Activated gamma-delta T cell treated with anti-CD3 and anti-CD28 coated beads, Interleukin-2, amount 50 U/mL, for 16 hours (primary cell): ENCODE results near the gene TTC28.
"Not testable (repeated sequence)": the region's sequence is repeated elsewhere in the genome, so short reads cannot be mapped to it uniquely, and the experiment has no call there.

Experiments used
- DNase-seq: peaks from one replicate; pipeline ENCODE4 v3.0.0-alpha.2; 2020; ENCODE audit warnings: low read depth

TTC28 gene

DNA sequence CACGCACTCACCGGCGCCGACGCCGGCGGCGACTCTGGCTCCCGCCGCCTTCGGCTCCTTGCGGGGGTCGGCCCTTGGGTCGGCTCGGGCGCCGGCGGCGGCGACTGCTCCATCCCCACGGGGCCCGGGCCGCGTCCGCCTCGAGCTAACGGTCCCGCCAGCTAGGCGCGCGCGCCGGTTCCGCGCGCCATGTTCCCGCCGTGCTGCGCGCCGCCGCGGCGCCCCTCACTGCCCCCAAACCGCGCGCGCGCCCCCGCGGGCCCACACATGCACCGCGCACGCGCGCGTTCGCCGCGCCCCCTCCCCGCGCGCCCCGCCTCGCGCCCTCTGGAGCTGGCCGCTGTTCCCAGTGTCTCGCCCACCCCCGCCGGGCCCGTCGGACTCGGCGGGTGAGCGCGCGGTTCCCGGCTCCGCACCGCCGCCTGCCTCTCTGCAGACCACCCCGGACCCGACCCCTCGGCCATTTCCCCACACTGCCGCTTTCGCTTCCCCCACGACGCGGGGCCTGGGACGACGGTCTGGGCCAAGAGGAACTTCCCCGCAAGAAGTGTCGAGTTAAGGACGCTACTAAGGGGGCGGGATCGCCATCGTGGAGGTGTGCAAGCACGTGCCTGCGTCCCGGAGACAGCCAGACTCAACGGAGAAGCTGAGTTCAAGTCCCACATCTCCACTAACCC is at the start of gene TTC28:
TTC28 (minus strand) TSS at position 230 of the 677 bp plus-strand sequence; CDS start at position 113, 117 bp downstream.
- DNase-seq = not testable (repeated sequence)

DNA sequence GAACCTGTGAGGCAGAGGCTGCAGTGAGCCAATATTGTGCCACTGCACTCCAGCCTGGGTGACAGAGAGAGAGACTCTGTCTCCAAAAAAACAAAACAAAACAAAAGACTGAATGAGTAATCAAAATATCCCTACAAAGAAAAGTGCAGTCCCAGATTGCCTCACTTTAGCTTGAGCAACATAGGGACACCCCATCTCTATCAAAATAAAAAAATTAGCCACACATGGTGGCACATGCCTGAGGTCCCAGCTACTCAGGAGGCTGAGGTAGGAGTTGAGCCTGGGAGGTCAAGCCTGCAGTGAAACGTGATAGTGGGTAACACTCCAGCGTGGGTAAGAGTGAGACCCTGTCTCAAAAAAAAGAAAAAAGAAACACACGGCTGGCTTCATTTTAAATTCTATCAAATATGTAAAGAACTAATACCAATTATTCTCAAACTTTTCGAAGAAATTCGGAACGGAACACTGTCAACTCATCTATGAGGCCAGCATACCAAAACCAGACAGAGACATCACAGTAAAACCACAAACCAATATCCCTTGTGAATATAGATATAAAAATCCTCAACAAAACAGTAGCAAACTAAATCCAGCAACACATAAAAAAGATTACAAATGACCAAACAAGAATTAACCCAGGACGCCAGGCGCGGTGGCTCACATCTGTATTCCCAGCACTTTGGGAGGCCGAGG is 49.1 kb upstream of the TTC28 start:
- DNase-seq = no peak

DNA sequence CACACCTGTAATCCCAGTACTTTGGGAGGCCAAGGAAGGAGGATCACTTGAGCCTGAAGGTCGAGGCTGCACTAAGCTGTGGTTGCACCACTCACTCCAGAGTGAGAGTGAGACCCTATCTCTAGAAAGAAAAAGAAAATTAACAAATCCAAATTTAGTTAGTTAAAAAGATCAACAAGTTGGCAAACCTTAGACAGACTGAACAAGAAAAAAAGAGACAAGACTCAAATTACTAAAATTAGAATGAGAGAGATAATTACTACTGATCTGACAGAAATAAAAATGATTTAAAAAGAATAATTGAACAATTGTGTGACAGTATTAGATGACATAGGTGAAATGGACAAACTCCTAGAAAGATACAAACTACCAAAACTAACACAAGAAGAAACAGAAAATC is 48.4 kb upstream of the TTC28 start:
- no peak for DNase-seq

DNA sequence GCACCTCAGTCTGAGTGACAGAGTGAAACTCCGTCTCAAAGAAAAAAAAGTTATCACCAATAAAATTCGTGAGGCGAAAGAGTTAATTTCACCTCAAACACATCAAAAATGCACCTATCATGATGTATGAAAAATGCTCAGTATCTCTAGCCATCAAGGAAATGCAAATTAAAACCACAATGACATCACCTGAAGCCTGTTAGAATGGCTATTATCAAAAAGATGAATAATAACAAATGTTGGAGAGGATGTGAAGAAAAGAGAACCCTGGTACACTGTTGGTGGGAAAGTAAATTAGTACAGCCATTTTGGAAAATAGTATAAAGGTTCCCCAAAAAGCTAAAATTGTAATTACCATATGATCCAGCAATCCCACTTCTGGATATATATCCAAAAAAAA is 38.4 kb upstream of the TTC28 start:
- DNase-seq = no peak

DNA sequence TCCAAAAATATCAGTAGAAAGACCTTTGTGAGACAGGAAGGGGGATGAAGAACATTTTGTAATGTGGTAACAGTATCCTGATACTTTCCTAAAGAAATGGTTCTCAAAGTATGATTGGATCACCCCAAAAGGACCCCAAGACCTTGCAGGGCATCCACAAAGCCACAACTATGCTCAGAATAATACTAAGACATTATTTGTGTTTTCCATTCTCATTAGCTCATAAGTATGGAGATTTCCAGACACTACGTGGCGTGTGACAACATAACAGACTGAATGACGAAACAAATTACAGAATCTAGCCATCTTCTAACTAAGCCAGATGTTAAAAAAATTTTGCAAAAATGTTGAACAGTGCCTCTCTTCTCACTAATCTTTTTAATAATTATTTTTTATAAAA is 37.0 kb upstream of the TTC28 start:
- no peak for DNase-seq

DNA sequence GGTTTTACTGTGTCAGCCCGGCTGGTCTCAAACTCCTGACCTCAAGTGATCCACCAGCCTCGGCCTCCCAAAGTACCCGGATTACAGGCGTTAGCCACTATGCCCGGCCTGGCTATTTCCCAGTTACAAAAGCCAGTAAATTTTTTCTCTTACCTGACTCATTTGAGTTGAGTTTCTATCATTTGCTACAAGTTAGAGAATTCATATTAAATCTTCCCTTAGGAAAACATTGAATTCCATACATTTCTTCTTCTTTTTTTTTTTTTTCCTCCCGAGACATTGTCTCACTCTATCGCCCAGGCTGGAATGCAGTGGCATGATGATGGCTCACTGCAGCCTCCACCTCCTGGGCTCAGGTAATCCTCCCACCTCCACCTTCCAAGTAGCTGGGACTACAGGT is 36.0 kb upstream of the TTC28 start:
- no peak for DNase-seq

DNA sequence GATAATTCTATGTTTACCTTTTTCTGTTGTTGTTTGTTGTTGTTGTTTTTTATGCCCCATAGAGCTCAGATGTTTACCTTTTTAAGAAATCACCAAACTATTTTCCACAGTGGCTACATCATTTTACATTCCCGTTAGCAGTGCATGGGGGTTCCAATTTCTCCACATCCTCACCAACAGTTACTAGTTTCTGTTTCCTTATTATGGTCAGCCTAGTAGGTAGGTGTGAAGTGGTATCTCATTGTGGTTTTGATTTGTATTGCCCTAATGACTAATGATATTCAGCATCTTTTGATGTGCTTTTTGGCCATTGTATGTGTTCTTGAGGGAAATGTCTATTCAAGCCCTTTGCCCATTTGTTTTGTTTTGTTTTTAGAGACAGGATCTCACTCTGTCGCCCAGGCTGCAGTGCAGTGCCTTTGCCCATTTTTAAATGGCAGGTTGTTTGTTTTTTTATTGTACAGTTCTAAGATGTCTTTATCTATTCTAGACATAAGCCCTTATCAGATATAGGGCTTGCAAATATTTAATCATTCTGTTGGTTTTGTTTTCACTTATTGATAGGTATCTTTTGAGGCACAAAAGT is 34.5 kb upstream of the TTC28 start:
- DNase-seq = no peak

DNA sequence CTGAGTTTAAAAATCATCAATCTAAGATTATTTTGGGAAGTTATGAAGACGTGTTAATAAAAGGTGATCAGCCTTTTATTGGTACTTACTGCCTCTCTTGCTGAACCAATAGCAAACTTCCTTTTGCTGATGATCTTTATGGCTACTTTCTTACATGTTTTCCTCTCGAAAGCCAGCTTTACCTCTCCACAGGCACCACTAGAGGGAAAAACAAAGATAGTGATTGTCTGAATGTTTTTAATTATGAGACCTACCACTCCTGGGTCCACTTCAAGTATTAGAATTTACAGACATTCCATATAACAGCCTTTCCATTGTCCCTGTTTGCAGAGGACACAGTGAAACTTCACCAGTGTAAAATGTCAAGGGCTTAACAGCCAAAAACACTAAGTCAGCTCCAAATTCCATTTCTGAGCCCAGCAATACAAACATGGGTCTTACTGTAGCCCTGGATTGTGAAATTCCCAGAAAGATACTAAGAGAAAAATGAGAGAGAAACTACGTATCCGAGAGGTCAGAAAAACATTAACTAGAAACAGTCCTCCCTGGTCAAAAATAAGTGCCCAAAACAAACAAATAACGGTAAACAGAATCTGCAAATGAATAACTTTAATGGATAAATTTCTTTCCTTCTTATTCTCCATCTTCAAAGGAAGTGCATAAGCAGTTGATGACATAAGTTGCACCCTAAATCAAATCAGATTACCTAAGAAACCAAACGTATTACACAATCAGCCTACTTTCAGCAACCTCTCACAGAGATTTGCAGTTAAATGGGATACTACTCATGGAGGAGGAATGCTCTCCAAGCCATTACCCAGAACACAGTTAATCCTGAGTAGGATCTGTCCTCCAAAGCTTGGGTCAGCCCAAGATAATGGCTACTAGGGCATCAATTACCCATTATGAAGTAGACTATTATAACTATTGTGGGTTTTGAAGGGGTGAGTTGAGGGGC is 32.5 kb upstream of the TTC28 start:
- DNase-seq = no peak

DNA sequence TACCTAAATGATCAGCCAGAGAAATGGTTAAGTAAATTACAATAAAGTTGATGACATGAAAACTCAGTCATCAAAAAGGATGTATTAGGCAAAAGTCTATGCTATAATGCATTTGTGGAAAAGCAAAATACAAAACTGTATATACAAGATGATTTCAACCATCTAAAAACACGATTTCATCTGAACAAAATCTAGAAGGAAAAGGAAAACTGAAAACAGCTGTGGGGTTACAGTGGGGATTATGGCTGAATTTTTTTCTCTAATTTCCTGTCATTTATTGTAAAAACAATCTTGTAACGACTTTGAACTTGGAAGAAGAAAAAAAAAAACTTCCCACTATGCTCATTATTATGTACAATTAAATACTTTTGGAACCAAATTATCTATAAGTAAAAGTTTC is 31.7 kb upstream of the TTC28 start:
- DNase-seq = no peak

DNA sequence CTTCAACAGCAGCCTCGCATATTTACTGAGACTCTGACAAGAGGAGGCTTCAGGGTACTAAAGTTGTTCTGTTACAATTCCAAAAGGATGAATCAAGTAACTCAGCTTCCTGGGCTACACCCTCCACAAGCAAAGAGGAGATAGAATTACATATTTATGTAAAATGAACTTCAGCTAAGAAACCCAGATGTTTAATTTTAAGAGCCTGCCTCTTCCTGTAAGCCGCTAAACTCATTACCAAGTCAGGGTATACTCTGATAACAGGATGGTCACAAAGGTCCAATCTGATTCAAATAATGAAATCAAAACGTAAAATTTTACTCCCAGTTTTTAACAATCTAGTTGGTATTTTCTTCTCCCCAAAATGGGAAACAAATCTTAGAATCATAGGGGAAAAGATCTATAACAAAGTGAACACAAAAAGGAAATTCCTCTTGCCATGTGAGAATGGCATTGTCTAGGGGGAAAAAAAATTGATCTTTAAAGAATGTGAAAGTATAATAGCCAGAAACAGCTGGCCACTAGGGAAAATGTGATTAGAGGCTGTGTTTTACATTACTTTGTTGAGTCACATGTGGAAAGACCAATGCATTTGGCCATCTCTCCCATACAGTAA is 31.0 kb upstream of the TTC28 start:
- no peak for DNase-seq

DNA sequence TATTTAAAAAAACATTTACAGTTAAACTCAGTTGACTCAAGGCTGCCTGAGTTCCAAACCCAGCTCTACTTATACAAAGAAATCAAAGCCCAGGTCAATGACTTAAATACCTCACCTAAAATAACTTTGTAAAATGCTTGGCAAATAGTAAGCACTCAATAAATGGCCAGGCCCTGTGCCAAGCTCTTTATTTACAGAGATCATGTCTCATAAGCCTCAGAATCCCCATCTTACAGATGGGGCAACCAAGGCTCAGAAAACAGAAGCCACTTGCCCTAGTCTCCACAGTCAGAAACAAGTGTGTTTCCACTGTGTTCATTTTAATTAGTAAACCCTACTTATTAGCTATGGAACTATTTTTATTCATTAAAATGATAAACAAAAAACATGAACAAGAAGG is 30.5 kb upstream of the TTC28 start:
- no peak for DNase-seq

DNA sequence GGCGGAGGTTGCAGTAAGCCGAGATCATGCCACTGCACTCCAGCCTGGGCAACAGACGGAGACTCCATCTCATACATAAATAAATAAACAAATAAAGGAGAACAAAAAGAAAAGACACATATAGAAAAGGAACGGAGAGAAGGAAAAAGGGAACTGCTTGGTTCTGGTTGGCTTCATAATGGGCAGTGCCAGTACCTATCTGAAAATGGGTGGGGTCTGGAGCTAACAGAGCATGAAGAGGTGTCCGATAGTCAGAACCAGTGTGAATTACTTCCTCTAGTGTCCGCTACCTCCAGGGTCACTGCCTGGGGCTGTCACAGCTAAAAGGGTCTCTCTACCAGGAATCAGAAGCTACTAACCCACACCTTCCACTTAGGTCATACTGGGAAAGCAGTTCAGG is 27.2 kb upstream of the TTC28 start:
- DNase-seq = no peak

DNA sequence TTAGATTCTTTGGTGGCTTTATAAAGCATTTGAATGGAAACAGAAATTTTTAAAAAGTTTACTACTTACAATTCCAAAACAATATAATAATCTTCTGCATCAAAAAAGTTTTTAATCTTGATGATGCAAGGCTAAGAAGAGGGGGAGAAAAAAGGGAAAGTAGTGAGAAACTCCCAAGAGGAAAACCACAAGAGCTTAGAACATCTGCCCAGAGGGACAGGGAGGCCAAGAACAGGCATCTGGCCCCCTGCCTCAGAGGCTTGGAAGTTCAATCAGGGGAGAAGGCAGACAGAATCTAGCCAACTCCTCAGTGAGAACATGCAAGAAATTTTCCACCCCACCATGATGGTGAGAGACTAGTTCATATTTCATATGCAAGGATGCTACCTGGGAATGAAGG is 23.8 kb upstream of the TTC28 start:
- DNase-seq = no peak

DNA sequence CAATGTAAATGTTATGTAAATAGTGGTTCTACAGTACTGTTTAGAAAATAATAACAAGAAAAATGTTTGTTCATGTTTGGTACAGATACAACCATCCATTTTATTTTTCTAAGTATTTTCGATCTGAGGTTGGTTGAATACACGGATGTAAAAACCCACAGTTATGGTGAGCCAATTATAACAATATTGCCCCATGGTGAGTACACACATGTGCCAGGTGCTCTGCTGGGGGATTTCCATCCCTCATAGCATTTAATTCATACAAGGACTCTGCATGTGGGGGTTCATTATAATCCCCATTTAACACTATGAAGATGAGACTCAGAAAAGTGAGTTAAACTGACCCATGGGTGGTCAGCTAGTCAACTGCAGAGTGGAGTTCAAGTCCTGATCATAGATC is 23.3 kb upstream of the TTC28 start:
- DNase-seq = no peak

DNA sequence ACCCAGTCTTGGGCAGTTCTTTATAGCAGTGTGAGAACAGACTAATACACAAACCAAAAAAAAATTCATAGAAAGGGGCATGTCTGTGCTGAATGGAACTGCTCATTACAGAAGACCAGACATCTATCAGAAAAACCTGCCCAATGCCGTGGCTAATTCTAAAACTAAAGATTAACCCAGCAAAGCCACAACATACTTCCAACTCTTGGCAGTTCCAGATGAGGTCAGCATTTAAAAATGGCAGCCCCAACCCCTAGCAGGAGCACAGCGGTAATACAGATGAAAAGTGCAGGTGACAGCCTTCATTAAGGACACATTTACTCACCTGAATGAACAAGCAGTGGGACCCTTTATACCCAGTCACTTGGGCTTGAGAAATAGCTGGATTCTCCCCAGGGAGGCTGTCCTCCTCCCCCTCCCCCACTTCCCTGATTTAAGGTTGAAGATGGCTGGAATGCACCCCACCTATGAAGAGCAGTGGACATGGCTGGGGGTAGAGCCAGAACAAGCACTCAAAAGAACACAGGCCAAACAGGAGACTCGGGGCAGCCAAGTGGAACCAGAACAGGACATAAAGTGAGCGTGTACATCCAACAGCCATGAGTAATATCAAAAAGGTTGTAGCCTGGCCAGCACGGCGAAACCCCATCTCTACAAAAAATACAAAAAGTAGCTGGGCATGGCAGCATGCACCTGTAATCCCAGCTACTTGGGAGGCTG is 13.6 kb upstream of the TTC28 start:
- not testable (repeated sequence) for DNase-seq

DNA sequence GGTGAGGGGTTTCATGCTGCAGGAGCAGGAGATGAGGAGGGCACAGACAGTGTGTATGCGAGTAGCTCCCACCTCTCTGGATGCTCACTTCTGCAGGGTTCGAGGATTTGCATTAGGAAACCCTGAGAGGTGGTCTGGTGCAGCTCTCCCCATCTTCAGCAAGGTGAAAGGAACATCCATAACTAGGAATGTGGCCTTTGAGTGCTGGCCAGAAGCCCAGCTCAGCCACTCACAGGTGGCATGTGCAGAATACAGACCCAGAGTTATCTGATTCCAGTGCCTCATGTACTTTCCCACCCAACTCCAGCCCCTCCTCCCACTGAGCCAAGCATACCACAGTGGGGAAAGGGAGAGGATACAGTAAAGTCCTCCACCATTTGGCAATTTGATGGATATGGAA is 10.2 kb upstream of the TTC28 start:
- not testable (repeated sequence) for DNase-seq

DNA sequence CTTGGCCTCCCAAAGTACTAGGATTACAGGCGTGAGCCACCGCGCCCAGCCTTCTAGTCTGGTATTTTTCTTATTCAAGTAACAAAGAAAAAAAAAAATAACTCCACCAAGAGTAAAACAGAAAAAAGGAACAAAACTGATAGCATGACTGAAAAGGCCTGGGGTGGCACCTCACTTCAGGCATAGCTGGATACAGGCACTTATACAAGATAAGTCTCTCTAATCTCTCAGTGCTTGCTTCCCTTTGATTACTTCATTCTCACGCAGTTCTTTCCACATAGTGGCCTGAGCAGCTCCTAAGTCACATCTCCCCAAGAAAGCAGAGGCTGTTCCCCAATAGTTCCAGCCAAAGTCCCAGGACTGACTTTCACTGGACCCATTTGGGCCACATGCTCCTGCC is 3.3 kb upstream of the TTC28 start:
- not testable (repeated sequence) for DNase-seq

DNA sequence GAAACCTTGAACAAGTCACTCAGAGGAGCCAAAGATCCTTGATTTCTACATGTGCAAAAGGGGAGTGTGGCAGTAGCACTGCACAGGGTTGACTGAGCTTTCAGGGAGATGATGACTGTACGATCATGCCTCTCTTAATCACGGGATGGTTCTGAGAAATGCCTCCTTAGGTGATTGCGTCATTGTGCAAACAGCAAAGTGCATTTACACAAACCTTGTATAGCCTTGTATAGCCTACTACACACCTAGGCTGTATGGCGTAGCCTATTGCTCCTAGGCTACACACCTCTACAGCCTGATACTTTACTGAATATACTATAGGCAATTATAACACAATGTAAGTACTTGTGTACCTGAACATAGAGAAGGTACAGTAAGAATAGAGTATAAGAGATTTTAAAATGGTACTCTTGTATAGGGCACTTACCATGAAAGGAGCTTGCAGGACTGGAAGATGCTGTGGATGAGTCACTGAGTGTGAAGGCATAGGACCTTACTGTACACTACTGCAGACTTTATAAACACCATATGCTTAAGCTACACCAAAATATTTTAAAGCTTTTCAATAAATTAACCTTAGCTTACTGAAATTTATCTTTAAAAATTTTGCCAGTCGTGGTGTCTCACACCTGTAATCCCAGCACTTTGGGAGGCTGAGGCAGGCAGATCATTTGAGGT is 1.3 kb upstream of the TTC28 start:
- DNase-seq = not testable (repeated sequence)

DNA sequence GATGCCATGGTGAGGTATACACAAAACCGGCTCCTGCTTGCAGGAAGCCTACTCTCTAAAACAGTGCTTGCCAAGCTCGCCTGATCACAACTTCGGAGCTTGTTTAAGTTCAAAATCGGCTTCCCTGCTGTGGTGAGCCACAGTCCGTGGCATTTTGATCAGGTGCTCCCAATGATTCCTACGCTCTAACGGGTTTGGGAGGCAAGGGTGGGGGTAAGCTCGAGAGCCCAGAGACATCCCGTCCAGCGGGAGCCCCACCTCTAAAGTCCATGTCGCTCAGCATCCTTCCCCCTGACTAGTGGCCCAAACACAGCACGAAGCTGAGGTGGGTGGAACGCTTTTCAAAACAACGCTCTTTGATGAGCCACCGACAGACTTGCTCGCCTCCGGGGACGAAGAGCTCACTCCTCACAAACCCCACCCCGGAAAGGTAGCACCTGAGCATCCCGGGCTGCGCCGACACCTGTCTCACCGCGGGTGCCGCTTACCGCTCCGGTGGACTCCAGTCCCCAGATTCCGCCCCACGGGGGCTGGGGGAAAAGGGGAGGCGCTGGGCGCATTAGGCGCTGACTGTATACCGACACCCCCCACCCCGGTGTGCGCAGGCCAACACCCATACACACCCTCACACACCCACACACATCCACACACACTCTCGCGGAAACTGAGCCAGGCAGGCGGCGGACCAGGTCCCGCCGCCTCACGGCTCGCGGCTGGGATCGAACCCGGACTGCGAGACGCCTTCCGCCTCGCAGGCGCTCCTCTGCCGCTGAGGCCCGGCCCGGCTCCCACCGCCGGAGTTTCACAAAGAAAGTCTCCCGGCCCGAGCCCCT is 646 bp downstream of the TTC28 start:
- DNase-seq = not testable (repeated sequence)

DNA sequence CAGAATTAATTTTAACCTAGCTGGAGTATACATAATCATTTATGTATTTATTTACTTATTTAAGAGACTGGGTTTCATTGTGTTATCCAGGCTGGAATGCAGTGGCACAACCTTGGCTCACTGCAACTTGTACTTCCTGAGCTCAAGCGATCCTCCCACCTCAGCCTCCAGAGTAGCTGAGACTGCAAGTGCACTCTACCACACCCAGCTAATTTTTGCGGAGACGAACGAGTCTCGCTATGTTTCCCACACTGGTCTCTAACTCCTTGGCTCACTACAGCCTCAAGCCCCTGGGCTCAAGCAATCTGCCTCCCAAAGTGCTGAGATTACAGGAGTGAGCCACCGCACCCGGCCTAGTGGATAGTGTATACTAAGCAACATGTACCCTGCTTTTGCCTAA is 1.5 kb downstream of the TTC28 start:
- not testable (repeated sequence) for DNase-seq
